HCT116 (cell line): ENCODE measurements around the gene DENND10. TPM values are rescaled to one million over a fixed set of nuclear protein-coding genes. Genes with fewer than 3 reads are reported as not detected.

Source experiments
- ATAC-seq: fragments of 200-7000 bp; cut with Tn5 transposase; 2 replicates; pipeline ENCODE4 v1.9.1; 2020; ENCODE audit warnings: mild to moderate bottlenecking, moderate library complexity
- BruUV-seq: library from RNA; stranded (reverse); fragments of 400-500 nt; replicated peaks from 2 replicates; lab custom pipeline; 2021; lab: Mats Ljungman, UMichigan
- CTCF ChIA-PET: fragments of 300-600 bp; sonication (Branson Sonifier 250); formaldehyde crosslinking; loops from one replicate; lab custom pipeline; 2021; ENCODE audit warnings: antibody characterized with exemption; lab: Charles Lee
- POLR2A ChIA-PET: fragments of 300-600, 350-600 bp; sonication (Branson Sonifier 250); formaldehyde crosslinking; loops from one replicate; lab custom pipeline; 2021; ENCODE audit warnings: antibody characterized with exemption; lab: Charles Lee
- RAD21 ChIA-PET, 2 experiments: fragments of 300-600 bp; sonication (Branson Sonifier 250); formaldehyde crosslinking; loops; one replicate each; lab custom pipeline; 2023; ENCODE audit warnings: low total read pairs in 2 of 2; ENCODE audit not compliant: uncharacterized antibody in 2 of 2, unreplicated experiment in 2 of 2, low non-redundant PET in 1 of 2; lab: Charles Lee
- DNase-seq: peaks from one replicate; pipeline ENCODE4 v3.0.0-alpha.2; 2010; ENCODE audit warnings: low read depth, low spot score
- H2AFZ ChIP-seq: fragments of 200-600 bp; shearing (Covaris generic), sonication (generic); 2 replicates; pipeline ENCODE4 v1.6.1; 2017; ENCODE audit warnings: low read depth, mixed run types, mixed read lengths, antibody characterized with exemption, low read length; ENCODE audit not compliant: poor library complexity, severe bottlenecking
- H3K27ac ChIP-seq: 2 replicates; pipeline ENCODE4 v1.5.1; 2012; ENCODE audit warnings: low read depth, low read length
- H3K27me3 ChIP-seq: fragments of 200-600 bp; sonication (generic); 2 replicates; pipeline ENCODE4 v1.6.1; 2016; ENCODE audit warnings: mixed run types, low read length, mixed read lengths; ENCODE audit not compliant: insufficient read depth
- H3K36me3 ChIP-seq, 2 experiments: fragments of 200-500 bp in 1 of 2; fragments of 200-600 bp in 1 of 2; sonication (Bioruptor generic) in 1 of 2; sonication (generic) in 1 of 2; 2 replicates each; pipeline versions ENCODE4 v1.5.1 to v1.6.1; 2014 to 2016; ENCODE audit warnings: low read length in 2 of 2, inconsistent platforms in 1 of 2, mixed read lengths in 1 of 2, mixed run types in 1 of 2; ENCODE audit not compliant: insufficient read depth in 2 of 2, control insufficient read depth in 1 of 2
- H3K4me1 ChIP-seq, 2 experiments: fragments of 200-600 bp in 1 of 2; sonication (generic) in 1 of 2; 2 replicates each; pipeline versions ENCODE4 v1.5.1 to v1.6.1; 2012 to 2017; ENCODE audit warnings: low read length in 2 of 2, inconsistent platforms in 1 of 2, mild to moderate bottlenecking in 1 of 2, mixed read lengths in 1 of 2, mixed run types in 1 of 2, moderate library complexity in 1 of 2; ENCODE audit not compliant: insufficient read depth in 2 of 2, control insufficient read depth in 1 of 2
- H3K4me2 ChIP-seq: fragments of 200-600 bp; sonication (generic); 2 replicates; pipeline ENCODE4 v1.6.1; 2017; ENCODE audit warnings: mixed run types, low read length, mixed read lengths
- H3K4me3 ChIP-seq, 2 experiments: fragments of 200-600 bp in 1 of 2; sonication (generic) in 1 of 2; replicated peaks in 1 of 2; 2 replicates each; pipeline ENCODE4 v1.5.1; 2011 to 2016; ENCODE audit warnings: low read length in 2 of 2, control low read depth in 1 of 2, low read depth in 1 of 2, mild to moderate bottlenecking in 1 of 2, mixed read lengths in 1 of 2, mixed run types in 1 of 2
- H3K79me2 ChIP-seq: fragments of 200-600 bp; sonication (generic); 2 replicates; pipeline ENCODE4 v1.6.1; 2017; ENCODE audit warnings: mild to moderate bottlenecking, mixed run types, low read length, moderate library complexity, mixed read lengths; ENCODE audit not compliant: insufficient read depth
- H3K9ac ChIP-seq: fragments of 200-600 bp; sonication (generic); 2 replicates; pipeline ENCODE4 v1.6.1; 2016; ENCODE audit warnings: low read length, mixed read lengths
- H3K9me2 ChIP-seq: fragments of 200-600 bp; sonication (generic), shearing (Covaris generic); 2 replicates; pipeline ENCODE4 v1.6.1; 2017; ENCODE audit warnings: mixed run types, mild to moderate bottlenecking, moderate library complexity; ENCODE audit not compliant: insufficient read depth
- H3K9me3 ChIP-seq, 2 experiments: fragments of 200-500 bp in 1 of 2; fragments of 200-600 bp in 1 of 2; sonication (Bioruptor generic) in 1 of 2; sonication (generic) in 1 of 2; 2 replicates each; pipeline ENCODE4 v1.6.1; 2014 to 2017; ENCODE audit warnings: low read length in 2 of 2, mixed read lengths in 2 of 2, inconsistent platforms in 1 of 2, low read depth in 1 of 2, mild to moderate bottlenecking in 1 of 2, mixed run types in 1 of 2, moderate library complexity in 1 of 2; ENCODE audit not compliant: control insufficient read depth in 1 of 2, insufficient read depth in 1 of 2
- H4K20me1 ChIP-seq: fragments of 200-600 bp; sonication (generic), shearing (Covaris generic); 2 replicates; pipeline ENCODE4 v1.6.1; 2017; ENCODE audit warnings: mixed run types, mild to moderate bottlenecking, moderate library complexity; ENCODE audit not compliant: insufficient read depth
- ATF3 ChIP-seq: IDR thresholded peaks from 2 replicates; pipeline ENCODE4 v1.6.1; 2012
- CBX3 ChIP-seq: IDR thresholded peaks from 2 replicates; pipeline ENCODE4 v1.6.1; 2012; ENCODE audit warnings: low read depth
- CEBPB ChIP-seq: IDR thresholded peaks from 2 replicates; pipeline ENCODE4 v1.6.1; 2012; ENCODE audit warnings: low read depth
- CTCF ChIP-seq, 3 experiments: fragments of 200-600 bp in 1 of 3; sonication (generic) in 1 of 3; IDR thresholded peaks in 2 of 3; conservative IDR thresholded peaks in 1 of 3; 2 replicates each; pipeline ENCODE4 v1.5.1; 2012 to 2017; ENCODE audit warnings: low read depth in 2 of 3, low read length in 2 of 3, antibody characterized with exemption in 1 of 3, borderline replicate concordance in 1 of 3, control low read depth in 1 of 3, mild to moderate bottlenecking in 1 of 3, mixed read lengths in 1 of 3, mixed run types in 1 of 3, moderate library complexity in 1 of 3; ENCODE audit not compliant: insufficient read depth in 1 of 3
- EGR1 ChIP-seq: IDR thresholded peaks from 2 replicates; pipeline ENCODE4 v1.6.1; 2012; ENCODE audit warnings: low read depth
- ELF1 ChIP-seq: IDR thresholded peaks from 2 replicates; pipeline ENCODE4 v1.6.1; 2012; ENCODE audit warnings: low read depth, borderline replicate concordance
- EZH2 ChIP-seq: fragments of 200-600 bp; sonication (generic); IDR thresholded peaks from 2 replicates; pipeline ENCODE4 v1.6.1; 2017; ENCODE audit warnings: antibody characterized with exemption, mixed run types
- EZH2phosphoT487 ChIP-seq: fragments of 200-600 bp; IDR thresholded peaks from 2 replicates; pipeline ENCODE4 v1.6.1; 2018; ENCODE audit warnings: antibody characterized with exemption, borderline replicate concordance
- FOSL1 ChIP-seq: IDR thresholded peaks from 2 replicates; pipeline ENCODE4 v1.6.1; 2012; ENCODE audit warnings: low read depth
- JUND ChIP-seq: IDR thresholded peaks from 2 replicates; pipeline ENCODE4 v1.6.1; 2012
- MAX ChIP-seq: IDR thresholded peaks from 2 replicates; pipeline ENCODE4 v1.6.1; 2012
- POLR2AphosphoS5 ChIP-seq: IDR thresholded peaks from 2 replicates; pipeline ENCODE4 v1.6.1; 2011; ENCODE audit warnings: mild to moderate bottlenecking, low read depth, low read length, moderate library complexity
- REST ChIP-seq: IDR thresholded peaks from 2 replicates; pipeline ENCODE4 v1.6.1; 2012; ENCODE audit warnings: low read depth
- SRF ChIP-seq: IDR thresholded peaks from 2 replicates; pipeline ENCODE4 v1.6.1; 2012; ENCODE audit warnings: low read depth
- YY1 ChIP-seq: IDR thresholded peaks from 2 replicates; pipeline ENCODE4 v1.6.1; 2011; ENCODE audit warnings: low read length, low read depth, moderate library complexity, mild to moderate bottlenecking; ENCODE audit not compliant: insufficient replicate concordance; ENCODE audit errors: extremely low read depth
- ZFX ChIP-seq: fragments of 450-650 bp; IDR thresholded peaks from 2 replicates; pipeline ENCODE4 v1.6.1; 2017
- ZNF274 ChIP-seq: fragments of 200-500 bp; sonication (Bioruptor generic); IDR thresholded peaks from 2 replicates; pipeline ENCODE4 v1.6.1; 2014; ENCODE audit warnings: mild to moderate bottlenecking, low read depth, low read length, inconsistent platforms
- intact Hi-C: fragments of 100-400 bp; cut with micrococcal nuclease; formaldehyde crosslinking; loops from 2 replicates; pipeline ENCODE4 v1.10.0; 2022
- total RNA-seq: library from RNA; stranded (reverse); gene quantifications from one replicate; pipeline ENCODE4 v1.2.1, GENCODE V29; 2021; ENCODE audit not compliant: unreplicated experiment

DENND10 gene
- total RNA-seq, 1 experiment from 2014 or later = 47.5 TPM

DNA sequence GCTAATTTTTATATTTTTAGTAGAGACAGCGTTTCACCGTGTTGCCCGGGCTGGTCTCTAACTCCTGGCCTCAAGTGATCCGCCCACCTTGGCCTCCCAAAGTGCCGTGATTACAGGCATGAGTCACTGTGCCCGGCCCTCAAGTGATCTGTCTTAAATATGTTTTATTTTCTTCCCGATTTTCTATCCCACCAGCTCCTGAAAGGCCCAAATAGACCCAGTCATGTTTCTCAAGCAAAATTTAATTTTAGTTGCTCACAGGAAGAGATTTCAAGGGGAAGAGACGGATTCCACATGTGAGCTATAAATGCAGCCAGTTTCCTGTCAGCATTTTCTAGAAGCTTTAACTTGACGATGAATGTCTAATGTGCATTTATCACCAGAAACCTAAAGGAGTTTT lies 12.0 kb downstream of the DENND10 start (continued):
- TF ChIP-seq EGR1 = no peak
- TF ChIP-seq ZNF274 = no peak
- TF ChIP-seq CTCF (IDR thresholded peaks at IDR 0.05 in 2 of 3, conservative IDR thresholded peaks at IDR 0.05 in 1 of 3; ENCODE audit: borderline replicate concordance in 1 of 3, insufficient read depth in 1 of 3, low read depth in 2 of 3, low read length in 2 of 3) = no peak
- TF ChIP-seq, all 23 proteins: peak for 0

GRCh38 chr10:119116326-119116951 lies 12.5 kb downstream of the DENND10 start:
- Histone ChIP-seq H3K4me2 (no peak overlapping the region), H3K27ac (no peak overlapping the region), H3K4me3 (no peak overlapping the region), H3K9ac (no peak overlapping the region), H3K79me2 (no peaks in the 10 kb centered on the region), H3K4me1 (peaks cover 4 to 13% of the 10 kb centered on the region in 2 experiments; a peak in 3 of 4 replicates), H2AFZ (no peak overlapping the region), H4K20me1 (no peaks in the 10 kb centered on the region), H3K9me3 (no peaks in the 10 kb centered on the region), H3K27me3 (no peaks in the 10 kb centered on the region), H3K36me3 (peaks cover 24 to 40% of the 10 kb centered on the region in 2 experiments), H3K9me2 (no peaks in the 10 kb centered on the region)
- POLR2A ChIA-PET = interaction anchor here (0.7 kb wide), 1 partner anchor 16 kb away, joined by 3 read pairs; no protein-coding TSS in a partner anchor
- BruUV-seq = no TSS peak
- intact Hi-C loops = no loop called here
- no peak for ATAC-seq
- CTCF ChIA-PET = no interaction called here
- RAD21 ChIA-PET = no interaction called here
- no peak for DNase-seq
- TF ChIP-seq FOSL1 (no peak), EZH2 (no peak), ELF1 (no peak), POLR2AphosphoS5 (no peak), REST (no peak), JUND (no peak), ZFX (no peak), CTCF (IDR thresholded peaks at IDR 0.05 in 2 of 3, conservative IDR thresholded peaks at IDR 0.05 in 1 of 3; ENCODE audit: borderline replicate concordance in 1 of 3, insufficient read depth in 1 of 3, low read depth in 2 of 3, low read length in 2 of 3) (no peak), EGR1 (no peak), SRF (no peak), EZH2phosphoT487 (no peak), MAX (no peak), ZNF274 (no peak), CBX3 (no peak), YY1 (no peak), ATF3 (no peak), CEBPB (no peak)
